Lung (tissue), 12 donors: ENCODE results near the gene SLC16A2. TPM values are rescaled to one million over a fixed set of nuclear protein-coding genes. Genes with fewer than 3 reads are reported as not detected.

Experiments used
- ATAC-seq: fragments of 200-7000 bp; cut with Tn5 transposase; one replicate; pipeline ENCODE4 v1.9.1; 2020; ENCODE audit warnings: moderate number of reproducible peaks; ENCODE audit not compliant: insufficient read depth, low FRiP score
- DNase-seq, 3 donors: peaks; one replicate each; pipeline ENCODE4 v3.0.0-alpha.2; 2013 to 2017
- H3K27ac ChIP-seq, 2 donors: one replicate each; pipeline ENCODE4 v1.5.1; 2013; ENCODE audit warnings: mild to moderate bottlenecking in 2 of 2, moderate library complexity in 2 of 2, control low read depth in 1 of 2, inconsistent platforms in 1 of 2, low read depth in 1 of 2, low read length in 1 of 2
- H3K27me3 ChIP-seq, 3 donors: one replicate each; pipeline ENCODE4 v1.5.1; 2013; ENCODE audit warnings: low read length in 2 of 3; ENCODE audit not compliant: control insufficient read depth in 3 of 3, insufficient read depth in 3 of 3
- H3K36me3 ChIP-seq, 4 donors: one replicate each; pipeline ENCODE4 v1.5.1; 2013; ENCODE audit warnings: low read length in 4 of 4, mild to moderate bottlenecking in 1 of 4, moderate library complexity in 1 of 4; ENCODE audit not compliant: control insufficient read depth in 4 of 4, insufficient read depth in 4 of 4
- H3K4me1 ChIP-seq, 5 donors: one replicate each; pipeline ENCODE4 v1.5.1; 2013; ENCODE audit warnings: low read length in 5 of 5, mild to moderate bottlenecking in 2 of 5, moderate library complexity in 1 of 5; ENCODE audit not compliant: control insufficient read depth in 5 of 5, insufficient read depth in 5 of 5
- H3K4me3 ChIP-seq: one replicate; pipeline ENCODE4 v1.5.1; 2013; ENCODE audit warnings: mild to moderate bottlenecking, control low read depth, moderate library complexity
- H3K9ac ChIP-seq, 2 donors: one replicate each; pipeline ENCODE4 v1.5.1; 2013; ENCODE audit warnings: low read length in 2 of 2, control low read depth in 1 of 2; ENCODE audit not compliant: insufficient read depth in 1 of 2
- H3K9me3 ChIP-seq, 4 donors: one replicate each; pipeline ENCODE4 v1.5.1; 2013; ENCODE audit warnings: low read length in 3 of 4, mild to moderate bottlenecking in 1 of 4, moderate library complexity in 1 of 4; ENCODE audit not compliant: control insufficient read depth in 4 of 4, insufficient read depth in 3 of 4
- CTCF ChIP-seq: IDR thresholded peaks from 2 replicates; pipeline ENCODE4 v1.5.1; 2012; ENCODE audit warnings: mild to moderate bottlenecking; ENCODE audit errors: control extremely low read depth, extremely low read depth
- WGBS, 2 donors: extraction: QIAGEN DNeasy Blood & Tissue Kit; methylation state at CpG; one replicate each; pipeline ENCODE4 v1.1.7; 2013; 5-methylcytosine and 5-hydroxymethylcytosine counted together
- polyA plus RNA-seq, 2 donors: library from polyadenylated mRNA; stranded (reverse); fragments of 200-250 nt; gene quantifications; one replicate each; pipeline ENCODE4 v1.2.1, GENCODE V29; 2013
- total RNA-seq, 2 donors: library from RNA; depleted of rRNA in 1 of 2; stranded (reverse); fragments of >200 nt in 1 of 2; gene quantifications; one replicate each; pipeline ENCODE4 v1.2.1, GENCODE V29; 2014 to 2021
- donor health status: control.
- donor health status: control.
- donor health status: Bipolar disorder and iron deficiency.
- donor health status: healthy.
- donor health status: DM: yes; HTN: yes; CAD: no.

Gene SLC16A2
- total and polyA plus RNA-seq, 4 donors = 2.1 to 13.4 (median 8.3) TPM

DNA sequence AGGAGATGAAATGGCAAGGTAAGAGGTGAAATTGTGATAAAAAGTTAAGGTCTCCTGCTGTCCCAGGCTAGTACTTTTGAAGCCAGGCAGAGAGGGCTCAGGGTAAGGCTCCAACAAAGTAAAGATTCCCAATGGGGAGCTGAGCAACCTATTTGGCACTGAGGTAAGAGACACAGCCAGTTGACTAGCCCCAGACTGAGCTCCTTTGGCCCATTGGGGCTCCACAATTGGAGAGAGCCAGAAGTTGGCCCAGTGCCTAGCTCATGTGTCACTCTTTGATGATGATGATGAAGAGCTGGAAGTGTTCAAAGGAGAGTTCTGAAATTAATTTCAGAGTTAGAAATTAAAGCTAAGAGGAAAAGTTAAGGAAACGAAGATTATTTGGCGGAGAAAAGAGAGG lies 98.6 kb downstream of the SLC16A2 start:
- no peaks in the 10 kb centered on the region for H3K27me3 ChIP-seq
- ATAC-seq (no peak), DNase-seq (peak in 2 of 3 donors; percentile 9 to 26)
- 64 to 72% methylated on average over 2 of the region's 2 CpGs for WGBS, 2 donors
- H3K27ac ChIP-seq = no peak overlapping the region
- H3K36me3 ChIP-seq = no peaks in the 10 kb centered on the region
- no peak for TF ChIP-seq CTCF
- H3K4me1 ChIP-seq = peaks cover 0 to 19% (median 3%) of the 10 kb centered on the region in 5 donors
- H3K9me3 ChIP-seq = peaks cover 0 to 1% (median 0%) of the 10 kb centered on the region in 4 donors
- H3K9ac ChIP-seq = peak overlapping the region in 1 of 2 donors; percentile 44
- H3K4me3 ChIP-seq = no peak overlapping the region

DNA sequence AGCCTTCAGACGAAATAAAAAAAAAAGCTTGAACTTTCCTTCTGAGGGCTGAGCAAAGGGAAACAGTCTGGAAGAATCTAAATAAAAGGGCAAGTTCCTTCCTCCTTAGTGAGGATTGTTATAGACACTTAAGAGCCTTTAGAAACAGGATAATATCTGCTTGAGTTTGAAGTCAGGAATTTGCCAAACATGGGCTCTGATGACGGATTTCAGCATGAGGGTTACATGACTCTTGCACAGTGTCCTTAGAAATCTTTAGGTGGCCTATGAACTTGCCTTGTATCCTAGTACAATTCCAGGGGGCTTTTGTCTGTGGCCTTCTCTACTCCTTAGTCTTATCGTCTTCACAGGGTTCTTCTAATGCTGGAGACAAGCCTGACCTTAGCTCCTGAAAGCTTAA lies 99.0 kb downstream of the SLC16A2 start:
- no peak for ATAC-seq
- no peak for DNase-seq
- H3K9me3 ChIP-seq = peaks cover 0 to 1% (median 0%) of the 10 kb centered on the region in 4 donors
- no peak overlapping the region for H3K27ac ChIP-seq
- 51 to 71% methylated on average over 3 of the region's 3 CpGs for WGBS, 2 donors
- H3K36me3 ChIP-seq = no peaks in the 10 kb centered on the region
- no peaks in the 10 kb centered on the region for H3K27me3 ChIP-seq
- no peak overlapping the region for H3K4me3 ChIP-seq
- H3K4me1 ChIP-seq = peaks cover 0 to 21% (median 3%) of the 10 kb centered on the region in 5 donors
- H3K9ac ChIP-seq = peak overlapping the region in 1 of 2 donors; percentile 44
- TF ChIP-seq CTCF = no peak

DNA sequence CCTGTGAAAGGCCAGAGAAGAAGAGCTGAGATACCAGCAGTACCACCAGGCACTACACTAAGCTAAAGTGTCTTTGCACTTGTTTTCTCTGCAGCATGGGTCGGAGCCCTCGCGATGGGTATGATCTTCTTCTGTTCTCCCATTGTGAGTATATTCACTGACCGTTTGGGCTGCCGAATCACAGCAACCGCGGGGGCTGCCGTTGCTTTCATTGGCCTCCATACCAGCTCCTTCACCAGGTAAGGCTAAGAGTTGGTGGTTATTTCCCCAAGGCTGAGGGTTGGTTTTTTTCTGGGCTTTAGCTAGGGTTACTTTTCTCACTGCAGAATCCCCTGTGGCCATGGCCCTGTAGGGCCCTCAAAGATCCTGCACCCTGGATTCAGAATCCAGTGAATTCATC lies 99.6 kb downstream of the SLC16A2 start:
- H3K9ac ChIP-seq = no peak overlapping the region
- TF ChIP-seq CTCF = no peak
- 94 to 96% methylated on average over 8 of the region's 8 CpGs for WGBS, 2 donors
- DNase-seq (no peak), ATAC-seq (no peak)
- no peaks in the 10 kb centered on the region for H3K27me3 ChIP-seq
- H3K27ac ChIP-seq = no peak overlapping the region
- peaks cover 0 to 1% (median 0%) of the 10 kb centered on the region in 4 donors for H3K9me3 ChIP-seq
- H3K4me1 ChIP-seq = peaks cover 0 to 21% (median 3%) of the 10 kb centered on the region in 5 donors
- H3K4me3 ChIP-seq = no peak overlapping the region
- no peaks in the 10 kb centered on the region for H3K36me3 ChIP-seq
